Pulmonary artery endothelial cell (primary cell): ENCODE data around the gene RBFOX2. TPM values are rescaled to one million over a fixed set of nuclear protein-coding genes. Genes with fewer than 3 reads are reported as not detected.

Experiments
- DNase-seq: peaks from one replicate; pipeline ENCODE4 v3.0.0-alpha.2; 2011; ENCODE audit warnings: low read depth, low spot score
- total RNA-seq: library from RNA; depleted of rRNA; stranded (reverse); fragments of >200 nt; gene quantifications from 2 replicates; pipeline ENCODE4 v1.2.3, GENCODE V29; 2014

Gene RBFOX2
- total RNA-seq, 1 donor from 2014 or later: 151 TPM

DNA sequence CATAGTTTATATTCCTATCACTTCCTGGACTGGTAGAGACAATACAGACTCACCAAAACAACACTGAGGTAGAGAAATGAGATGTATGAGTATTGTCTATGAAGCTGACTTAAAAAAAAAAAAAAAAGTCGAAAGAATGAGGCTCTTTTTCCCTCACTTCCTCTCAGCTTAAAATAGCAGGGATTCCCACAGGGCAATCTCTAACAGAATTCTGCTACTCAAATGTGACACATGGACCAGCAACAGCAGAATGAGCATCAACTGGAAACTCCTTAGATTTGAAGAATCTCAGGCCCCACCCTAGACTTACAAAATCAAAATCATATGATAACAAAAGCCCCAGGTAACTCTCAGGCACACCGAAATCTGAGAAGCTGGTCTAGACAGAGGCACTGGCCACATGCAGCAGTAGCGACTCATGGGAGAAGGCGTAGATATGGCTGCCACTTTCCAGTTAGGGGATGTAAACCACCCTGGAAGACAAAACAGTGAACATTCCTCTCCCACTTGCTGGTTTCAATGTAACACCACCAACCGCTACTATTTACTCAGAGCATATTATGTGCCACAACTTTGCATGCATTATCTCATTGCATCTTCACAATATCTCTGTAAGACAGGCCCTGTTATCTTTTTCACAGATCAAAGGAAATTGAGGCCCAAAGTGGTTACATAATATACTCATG lies 128.0 kb downstream of the RBFOX2 start:
- no peak for DNase-seq

DNA sequence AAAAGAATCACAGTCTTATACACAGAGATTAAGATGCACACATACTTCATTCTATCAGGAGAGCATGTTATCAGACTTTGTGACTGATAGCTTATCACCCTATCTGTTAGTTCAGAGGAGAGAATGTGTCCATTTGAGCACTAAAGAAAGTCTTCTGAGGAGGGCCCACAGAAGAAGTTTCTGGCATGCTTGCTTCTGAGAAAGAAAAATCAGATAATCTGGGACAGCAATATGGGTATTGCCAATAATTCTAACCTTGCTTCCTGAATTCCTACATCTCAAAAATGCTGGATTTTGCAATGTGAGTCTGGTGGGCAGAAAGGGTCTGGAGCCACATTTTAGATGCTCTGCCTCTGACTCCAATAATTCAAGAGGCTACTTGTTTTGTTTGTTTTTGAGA lies 128.9 kb downstream of the RBFOX2 start:
- no peak for DNase-seq

DNA sequence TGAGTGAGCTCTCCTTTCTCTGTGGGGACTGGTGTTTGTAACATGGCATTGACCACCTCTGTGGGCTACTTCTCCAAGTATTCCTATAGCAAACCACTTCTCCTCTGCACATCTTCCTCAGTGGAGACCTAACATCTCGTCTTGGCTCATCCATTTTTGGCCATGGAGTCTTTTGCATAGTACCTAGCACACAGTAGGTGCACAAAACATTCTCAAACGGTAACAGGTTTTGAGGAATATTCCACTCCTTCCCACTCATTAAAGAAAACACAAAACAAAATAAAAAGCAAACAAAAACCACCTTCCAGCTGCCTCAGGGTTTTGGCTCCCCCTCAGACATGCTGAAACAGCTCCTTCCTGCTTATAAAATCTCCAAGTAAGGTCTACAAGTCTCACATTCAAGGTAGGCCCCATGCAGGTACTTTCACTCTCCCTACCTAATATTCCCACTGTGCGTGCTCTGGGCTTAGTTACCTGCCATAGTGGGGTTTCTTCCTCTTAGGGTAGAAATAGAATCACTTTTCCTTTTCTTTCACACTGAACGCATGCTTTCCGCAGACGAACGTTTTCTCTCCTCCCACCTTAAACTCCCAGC lies 132.4 kb downstream of the RBFOX2 start:
- DNase-seq: no peak

DNA sequence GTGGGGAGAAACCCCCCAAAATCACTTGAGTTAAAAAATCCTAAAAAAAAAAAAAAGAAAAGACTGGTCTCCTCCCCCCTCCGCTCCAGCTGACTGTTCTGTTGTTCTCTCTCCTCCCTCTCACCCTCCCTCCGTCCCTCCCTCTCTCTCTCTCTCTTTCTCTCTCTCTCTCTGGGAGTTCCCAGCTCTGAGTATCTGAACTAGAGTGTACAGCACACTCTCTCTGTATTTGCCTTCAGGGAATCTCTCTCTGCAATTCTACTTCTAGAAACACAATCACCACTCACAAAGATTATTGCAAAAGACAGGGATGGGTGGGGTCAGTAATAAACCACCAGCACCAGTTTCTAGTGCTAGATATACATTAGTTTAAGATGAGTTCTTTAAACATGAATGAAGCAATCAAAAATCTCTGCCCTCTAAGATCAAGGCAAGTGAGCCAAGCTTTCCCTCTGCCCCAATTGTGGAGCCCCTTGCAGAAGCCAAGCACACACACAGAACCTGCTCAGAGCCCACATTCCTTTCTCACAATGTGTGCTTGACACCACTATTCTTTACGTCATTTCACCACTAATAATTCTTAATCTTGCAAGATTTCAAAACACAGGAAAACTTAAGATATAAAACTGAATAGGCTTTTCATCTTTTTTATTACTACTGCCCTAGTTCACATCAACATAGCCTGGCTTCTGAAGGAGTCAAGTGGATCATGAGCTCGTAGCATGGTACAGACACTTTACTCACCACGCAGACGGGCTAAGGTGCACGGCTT lies 133.5 kb downstream of the RBFOX2 start:
- DNase-seq: no peak

DNA sequence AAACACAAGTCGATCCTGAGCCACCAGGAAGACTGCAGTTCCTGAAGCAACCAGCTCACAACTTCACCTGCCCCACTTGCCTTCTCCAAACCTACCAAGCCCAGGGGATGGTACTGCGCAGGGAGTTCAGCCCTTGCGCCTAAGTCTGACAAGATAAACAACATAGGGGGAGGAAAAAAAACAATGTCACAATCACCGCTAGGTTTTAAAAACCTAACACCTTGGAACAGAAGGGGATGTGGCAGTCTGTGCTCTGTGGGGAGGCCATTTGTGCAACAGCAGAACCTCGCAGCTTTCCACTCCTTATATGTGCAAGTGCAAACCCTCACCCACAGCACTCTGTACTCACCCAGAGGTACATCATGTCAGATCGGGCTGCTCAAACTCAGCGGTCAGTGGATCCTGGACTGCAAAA lies 134.2 kb downstream of the RBFOX2 start:
- no peak for DNase-seq

DNA sequence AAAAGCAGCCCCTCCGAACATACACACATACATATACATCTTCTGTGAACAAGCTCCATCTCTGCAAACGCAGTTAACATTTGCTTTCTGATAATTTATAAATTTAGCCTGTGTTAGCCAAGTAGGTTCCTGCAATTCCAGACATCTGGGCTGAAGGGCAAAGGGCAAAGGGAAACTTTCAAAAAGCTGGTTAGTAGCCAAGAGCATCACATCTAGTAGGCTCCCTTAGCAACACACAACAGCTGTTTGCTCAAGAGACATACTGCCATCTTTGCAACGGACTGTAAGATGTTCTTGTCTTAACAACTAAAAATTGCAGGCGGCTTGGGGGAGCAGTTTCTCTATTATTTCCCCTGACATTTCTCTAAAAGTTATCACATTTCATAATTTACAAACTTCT lies 134.9 kb downstream of the RBFOX2 start:
- DNase-seq: no peak

DNA sequence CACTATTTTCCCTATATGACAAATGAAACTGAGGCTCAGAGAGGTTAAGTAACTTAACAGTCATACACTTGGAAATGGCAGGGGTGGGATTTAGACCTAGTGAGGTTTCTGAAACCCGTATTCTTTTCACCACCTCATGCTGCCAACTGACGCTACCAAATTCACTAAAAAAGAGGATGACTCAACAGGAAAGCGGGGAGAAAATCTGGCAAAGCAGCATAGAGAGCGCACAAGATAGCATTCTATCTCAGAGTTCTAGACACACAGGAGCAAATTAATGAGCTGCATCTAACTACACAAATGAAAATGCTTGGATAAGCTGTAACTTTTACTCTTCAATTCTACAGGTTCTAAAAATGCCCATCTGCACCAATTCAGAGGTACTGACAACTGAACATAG lies 136.4 kb downstream of the RBFOX2 start:
- DNase-seq: no peak

DNA sequence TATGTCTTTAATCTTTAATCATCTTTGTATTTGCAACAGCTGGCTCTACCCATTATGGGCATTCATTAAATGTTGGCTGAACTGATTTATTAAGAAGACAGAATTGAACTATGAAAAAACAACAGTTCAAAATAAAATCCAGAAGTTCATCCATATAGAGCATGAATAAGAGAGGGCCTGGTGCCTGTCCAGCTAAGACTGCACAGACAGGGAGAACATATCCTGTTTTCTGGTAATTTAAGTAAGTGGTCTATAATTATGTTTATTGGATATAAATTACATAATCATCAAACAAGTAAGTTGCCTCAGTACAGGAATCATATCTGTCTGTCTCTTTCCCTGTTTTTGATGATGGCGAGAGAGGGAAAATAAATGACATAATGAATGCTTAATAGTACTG lies 137.2 kb downstream of the RBFOX2 start:
- DNase-seq: no peak

DNA sequence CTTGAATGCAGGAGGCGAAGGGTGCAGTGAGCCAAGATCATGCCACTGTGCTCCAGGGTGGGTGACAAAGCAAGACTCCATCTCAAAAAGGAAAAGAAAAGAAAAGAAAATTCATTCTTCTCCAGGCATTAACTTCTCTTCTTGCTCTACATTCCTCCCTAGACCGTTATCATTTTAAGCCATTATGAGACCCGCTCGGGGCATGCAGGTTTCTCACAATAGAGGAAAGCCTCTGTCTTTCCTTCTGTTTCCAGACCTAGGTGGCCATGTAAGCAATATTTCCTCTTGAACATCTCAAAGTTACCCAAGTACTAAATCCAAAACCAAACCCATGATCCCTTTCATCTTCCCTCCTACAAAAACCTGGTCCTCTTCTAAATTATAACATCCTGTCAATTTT lies 139.6 kb downstream of the RBFOX2 start:
- no peak for DNase-seq

DNA sequence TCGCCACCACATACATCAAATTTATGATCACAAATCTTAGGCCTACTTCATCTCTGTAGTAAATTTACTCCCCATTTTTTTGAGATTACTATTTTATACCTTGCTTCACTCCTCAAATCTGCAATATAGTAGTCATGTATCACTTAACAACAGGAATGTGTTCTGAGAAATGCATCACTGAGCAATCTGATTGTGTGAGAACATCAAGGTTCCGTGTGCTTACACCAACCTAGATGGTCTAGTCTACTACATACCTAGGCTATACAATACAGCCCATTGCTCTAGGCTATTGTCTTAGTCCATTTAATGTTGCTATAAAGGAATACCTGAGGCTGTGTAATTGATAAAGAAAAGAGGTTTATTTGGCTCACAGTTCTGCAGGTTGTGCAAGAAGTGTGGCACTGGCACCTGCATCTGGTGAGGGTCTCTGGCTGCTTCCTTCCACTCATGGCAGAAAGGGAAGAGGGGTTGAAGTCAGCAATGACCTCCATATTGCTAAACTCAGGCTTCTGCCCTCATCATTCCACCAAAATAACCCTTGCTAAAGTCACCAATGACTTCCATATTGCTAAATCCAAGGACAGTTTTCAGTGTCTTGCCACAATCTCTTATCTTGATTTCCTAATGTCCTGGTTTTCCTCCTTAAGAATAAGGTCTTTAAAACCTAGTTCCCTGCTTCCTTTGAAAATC lies 140.3 kb downstream of the RBFOX2 start:
- DNase-seq: no peak

DNA sequence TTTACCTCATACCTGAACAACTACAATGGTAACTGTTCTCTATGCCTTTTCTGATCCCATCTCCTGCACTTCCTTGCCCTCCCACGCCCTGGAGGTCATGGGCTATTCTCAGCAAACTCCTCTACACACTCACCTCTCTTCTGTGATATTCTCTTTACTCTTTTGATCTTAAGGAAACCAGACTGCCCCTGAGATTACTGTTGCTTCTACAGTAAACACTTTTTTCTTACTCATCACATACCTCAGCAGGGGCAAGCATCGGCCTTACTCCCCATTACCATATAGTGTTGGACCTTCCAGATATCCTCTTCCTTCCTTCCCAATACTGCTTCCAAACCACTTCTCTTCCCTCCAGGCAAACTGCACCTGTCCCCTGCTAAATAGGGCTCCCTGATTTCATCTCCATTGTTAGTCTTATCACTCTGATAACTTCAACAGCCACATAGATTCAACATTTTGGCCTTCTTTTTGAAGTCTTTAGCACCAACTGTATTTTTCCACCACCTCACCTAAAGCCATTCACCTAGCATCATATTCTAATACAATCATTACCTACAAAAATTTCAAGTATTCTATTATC lies 141.2 kb downstream of the RBFOX2 start:
- no peak for DNase-seq

DNA sequence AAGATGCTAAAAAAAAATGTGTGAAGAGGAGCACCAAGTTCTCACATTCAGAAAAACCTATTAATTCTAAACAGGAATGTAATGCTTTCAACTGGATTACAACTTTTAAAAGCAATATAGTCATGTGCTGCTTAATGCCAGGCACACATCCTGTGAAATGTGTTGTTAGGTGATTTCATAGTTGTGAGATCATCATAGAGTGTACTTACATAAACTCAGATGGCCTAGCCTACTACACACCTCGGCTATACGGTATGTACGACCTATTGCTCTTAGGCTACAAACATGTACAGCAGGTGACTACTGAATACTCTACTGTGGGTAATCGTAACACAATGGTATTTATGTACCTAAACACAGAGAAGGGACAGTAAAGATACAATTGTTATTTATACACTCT lies 142.3 kb downstream of the RBFOX2 start:
- DNase-seq: no peak

DNA sequence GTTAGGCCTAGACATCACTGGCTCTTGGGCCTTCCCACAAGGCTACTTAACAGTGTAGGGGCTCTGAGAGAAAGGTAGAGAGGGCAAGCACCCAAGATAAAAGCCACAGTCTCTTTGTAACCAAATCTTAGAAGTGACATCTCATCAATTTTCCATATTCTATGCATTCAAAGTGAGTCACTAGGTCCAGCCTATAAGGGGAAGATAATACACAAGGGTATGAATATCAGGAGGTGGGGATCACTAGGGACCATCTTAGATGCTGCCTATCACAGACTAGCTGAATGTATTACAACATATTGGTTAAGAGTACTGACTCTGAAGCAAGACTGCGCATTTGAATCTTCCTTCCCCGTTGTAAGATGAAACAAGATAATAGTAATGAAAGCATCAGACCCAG lies 144.1 kb downstream of the RBFOX2 start:
- no peak for DNase-seq

DNA sequence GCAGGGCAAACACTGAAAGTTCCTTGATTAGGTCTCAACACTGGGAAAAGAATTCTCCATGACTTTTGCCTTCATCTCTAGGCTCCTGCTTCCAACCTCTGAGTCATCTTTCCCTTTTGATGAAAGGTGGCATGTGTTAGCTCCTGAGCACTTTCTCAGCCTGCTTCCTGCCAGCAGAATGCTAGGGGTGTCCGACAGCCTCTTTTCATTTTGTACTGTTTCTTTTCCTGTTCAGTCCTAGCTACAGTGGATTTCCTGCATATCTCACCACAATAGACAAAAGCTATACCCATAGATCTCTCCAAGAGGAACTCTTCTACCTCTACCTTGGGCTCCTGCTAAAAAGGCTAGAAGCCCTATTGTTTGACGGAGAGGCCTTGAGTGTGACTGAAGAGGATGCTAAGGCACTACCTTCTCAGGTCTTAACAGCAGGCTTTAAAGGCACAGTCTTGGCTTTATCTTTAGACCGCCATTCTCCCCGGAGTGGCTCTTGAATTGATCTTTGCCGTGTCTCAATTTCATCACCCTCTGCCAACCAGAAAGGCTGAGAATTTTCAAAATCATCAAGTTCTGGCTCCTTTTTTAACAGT lies 145.5 kb downstream of the RBFOX2 start:
- DNase-seq: peak; percentile 43

DNA sequence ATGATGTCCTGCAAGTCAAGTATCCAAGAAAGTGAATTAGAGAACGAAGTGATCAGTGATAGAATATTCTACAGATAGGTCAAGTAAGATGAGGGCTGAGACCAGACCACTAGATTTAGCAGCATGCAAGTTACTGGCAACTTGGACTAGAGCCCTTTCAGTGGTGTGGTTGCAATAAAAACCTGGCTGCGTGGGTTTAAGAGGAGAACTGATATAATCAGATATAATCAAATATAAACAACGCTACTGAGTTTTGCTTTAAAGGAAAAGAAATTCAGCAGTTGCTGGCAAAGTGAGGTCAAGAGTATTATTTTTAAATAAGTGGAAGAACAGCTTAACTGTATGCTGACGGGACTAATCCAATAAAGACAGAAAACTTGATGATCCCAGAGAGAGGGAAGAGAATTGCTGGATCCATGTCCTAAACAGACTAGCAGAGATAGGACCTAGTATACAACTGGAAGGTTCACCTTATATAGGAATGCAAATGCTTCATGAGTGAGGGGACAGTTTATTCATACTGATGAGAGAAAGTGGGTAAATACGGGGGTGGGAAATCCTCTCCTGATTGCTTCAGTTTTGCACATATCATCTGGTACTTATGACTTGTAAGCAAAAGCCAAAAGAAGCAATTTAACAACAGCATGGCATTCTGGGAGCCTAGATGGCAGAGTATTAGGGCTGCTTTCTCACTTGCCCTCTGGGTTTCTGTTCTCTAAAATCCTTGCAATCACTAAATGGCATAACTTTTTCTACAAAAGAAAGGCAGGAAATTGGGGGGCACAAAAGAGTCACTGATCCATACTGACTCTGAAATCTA lies 146.2 kb downstream of the RBFOX2 start:
- no peak for DNase-seq

DNA sequence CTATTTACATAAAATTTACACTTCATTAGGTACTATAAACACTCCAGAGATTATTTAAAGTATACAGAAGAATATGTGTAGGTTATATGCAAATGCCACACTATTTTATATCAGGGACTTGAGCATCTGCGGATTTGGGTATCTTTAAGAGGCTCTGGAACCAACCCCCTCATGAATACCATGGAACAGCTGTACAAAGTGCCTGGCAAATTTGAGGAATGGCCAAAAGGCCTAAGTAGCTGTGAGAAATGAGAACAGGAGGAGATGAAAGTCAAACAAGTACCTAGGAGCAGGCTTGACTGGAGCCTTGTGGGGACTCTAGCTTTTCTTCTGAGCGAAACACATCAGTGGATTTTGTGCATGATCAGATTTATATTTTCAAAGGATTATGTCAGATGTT lies 149.3 kb downstream of the RBFOX2 start:
- DNase-seq: no peak

DNA sequence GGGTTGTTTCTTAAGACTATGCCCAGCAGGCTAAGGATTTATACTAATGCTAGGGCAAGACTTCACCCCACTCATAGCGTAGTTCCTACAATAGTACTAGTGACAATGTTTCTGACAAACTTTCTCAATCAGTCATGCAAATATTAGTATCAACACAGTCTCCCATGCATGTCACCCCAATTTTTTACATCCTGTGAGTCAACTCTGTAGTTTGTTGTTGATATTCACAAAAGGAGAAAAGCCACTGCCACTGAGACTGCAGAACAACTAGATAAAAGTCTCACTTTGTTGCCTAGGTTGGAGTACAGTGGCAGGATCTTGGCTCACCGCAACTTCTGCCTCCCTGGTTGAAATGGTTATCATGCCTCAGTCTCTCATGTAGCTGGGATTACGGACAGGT lies 155.2 kb downstream of the RBFOX2 start:
- DNase-seq: no peak

DNA sequence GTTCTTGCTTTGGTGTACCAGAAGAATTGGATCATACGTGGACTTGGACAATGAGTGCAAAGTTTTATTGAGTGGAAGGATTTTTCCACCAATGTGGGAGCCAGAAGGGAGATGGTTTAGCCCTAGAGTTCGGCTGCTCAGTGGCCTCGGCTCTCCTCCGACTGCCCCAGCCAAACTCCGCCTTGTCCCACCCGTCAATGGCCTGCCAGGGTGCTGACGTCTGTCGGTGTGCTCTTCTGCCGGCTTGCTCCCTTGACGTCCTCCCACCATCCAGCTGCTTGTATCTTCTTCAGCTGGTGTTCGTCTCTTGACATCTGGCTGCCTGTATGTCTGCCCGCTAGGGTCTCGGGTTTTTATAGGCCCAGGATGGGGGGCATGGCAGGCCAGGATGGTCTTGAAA lies 156.2 kb downstream of the RBFOX2 start:
- no peak for DNase-seq

DNA sequence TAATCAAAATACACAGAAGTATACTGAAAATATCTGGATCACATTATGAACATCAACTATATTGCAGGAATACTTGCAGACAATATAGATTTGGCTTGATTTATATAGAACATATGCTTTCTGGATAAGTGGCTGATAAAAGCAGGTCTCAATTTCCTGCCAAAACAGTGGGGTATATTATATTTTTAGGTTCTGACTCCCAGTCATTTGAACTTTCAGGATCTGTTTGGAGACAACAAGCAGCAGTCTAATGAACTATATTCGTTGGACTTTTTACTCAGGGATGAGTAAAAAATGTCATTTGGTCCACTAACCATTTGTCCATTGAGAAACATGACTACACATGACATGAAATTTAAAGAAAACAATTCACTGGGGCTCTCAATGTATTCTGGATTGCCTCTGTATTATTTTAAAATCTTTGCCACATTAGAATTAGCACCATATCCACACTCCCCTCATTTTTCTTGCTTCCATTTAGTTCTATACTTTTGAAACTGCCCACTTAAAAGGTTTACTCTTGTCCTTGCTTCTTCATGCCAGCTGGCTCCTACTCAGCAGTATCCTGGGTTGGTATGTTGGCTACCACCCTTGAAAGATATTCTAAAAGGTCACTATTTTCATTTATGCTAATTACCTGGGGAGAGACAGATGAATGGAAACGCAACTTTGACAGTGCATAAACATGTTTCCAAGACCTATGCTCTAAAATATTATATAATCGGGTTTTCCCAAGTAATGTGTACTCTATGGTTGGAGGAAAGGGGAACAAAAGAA lies 157.9 kb downstream of the RBFOX2 start:
- DNase-seq: no peak

DNA sequence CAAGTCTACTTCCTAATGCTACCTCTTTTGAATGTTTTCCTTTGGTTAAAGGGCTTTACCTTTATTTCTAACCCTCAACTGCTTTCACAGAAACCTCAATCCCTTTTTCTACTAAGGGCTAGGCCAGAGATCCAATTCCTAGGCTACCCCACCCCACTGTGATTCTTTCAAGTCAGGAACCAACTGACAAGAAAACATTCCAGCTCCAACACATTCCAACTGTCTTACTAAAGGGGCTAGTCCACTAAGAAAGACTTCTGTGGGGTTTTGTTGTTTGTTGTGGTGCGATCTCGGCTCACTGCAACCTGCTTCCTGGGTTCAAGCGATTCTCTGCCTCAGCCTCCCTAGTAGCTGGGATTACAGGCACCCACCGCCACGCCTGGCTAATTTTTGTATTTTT lies 159.7 kb downstream of the RBFOX2 start:
- DNase-seq: no peak
